Chondrocyte (in vitro differentiated cells): Measurements from ENCODE around the gene BAHD1. TPM values are rescaled to one million over a fixed set of nuclear protein-coding genes. Genes with fewer than 3 reads are reported as not detected.

Experiments
- DNase-seq: peaks from one replicate; pipeline ENCODE4 v3.0.0; 2021; ENCODE audit warnings: mixed read lengths, low spot score
- H3K27ac Mint-ChIP-seq: one replicate; pipeline ENCODE4 v1.8.0; 2021; ENCODE audit warnings: mild to moderate bottlenecking, moderate library complexity, mixed read lengths; ENCODE audit not compliant: unreplicated experiment
- H3K27me3 Mint-ChIP-seq: 2 replicates; pipeline ENCODE4 v1.8.0; 2021; ENCODE audit warnings: low read depth, mixed read lengths
- H3K36me3 Mint-ChIP-seq: 2 replicates; pipeline ENCODE4 v1.8.0; 2021; ENCODE audit warnings: low read depth, mixed read lengths
- H3K4me1 Mint-ChIP-seq: 2 replicates; pipeline ENCODE4 v1.8.0; 2021; ENCODE audit warnings: low read depth, mild to moderate bottlenecking, mixed read lengths
- H3K4me3 Mint-ChIP-seq: one replicate; pipeline ENCODE4 v1.8.0; 2021; ENCODE audit warnings: mild to moderate bottlenecking, moderate library complexity, mixed read lengths; ENCODE audit not compliant: unreplicated experiment
- H3K9me3 Mint-ChIP-seq: 2 replicates; pipeline ENCODE4 v1.8.0; 2021; ENCODE audit warnings: low read depth, mixed read lengths
- total RNA-seq: library from RNA; stranded (reverse); gene quantifications from 3 replicates; pipeline ENCODE4 v1.2.1, GENCODE V29; 2021
- TF ChIP-seq, protein P1 (sequence below): fragments of 200-600 bp; sonication (generic); IDR thresholded peaks from 2 replicates; pipeline ENCODE4 v1.5.0; 2021; ENCODE audit warnings: antibody characterized with exemption, mild to moderate bottlenecking, moderate library complexity

The BAHD1 gene
- total RNA-seq, 1 donor from 2014 or later = 24.8 TPM

DNA sequence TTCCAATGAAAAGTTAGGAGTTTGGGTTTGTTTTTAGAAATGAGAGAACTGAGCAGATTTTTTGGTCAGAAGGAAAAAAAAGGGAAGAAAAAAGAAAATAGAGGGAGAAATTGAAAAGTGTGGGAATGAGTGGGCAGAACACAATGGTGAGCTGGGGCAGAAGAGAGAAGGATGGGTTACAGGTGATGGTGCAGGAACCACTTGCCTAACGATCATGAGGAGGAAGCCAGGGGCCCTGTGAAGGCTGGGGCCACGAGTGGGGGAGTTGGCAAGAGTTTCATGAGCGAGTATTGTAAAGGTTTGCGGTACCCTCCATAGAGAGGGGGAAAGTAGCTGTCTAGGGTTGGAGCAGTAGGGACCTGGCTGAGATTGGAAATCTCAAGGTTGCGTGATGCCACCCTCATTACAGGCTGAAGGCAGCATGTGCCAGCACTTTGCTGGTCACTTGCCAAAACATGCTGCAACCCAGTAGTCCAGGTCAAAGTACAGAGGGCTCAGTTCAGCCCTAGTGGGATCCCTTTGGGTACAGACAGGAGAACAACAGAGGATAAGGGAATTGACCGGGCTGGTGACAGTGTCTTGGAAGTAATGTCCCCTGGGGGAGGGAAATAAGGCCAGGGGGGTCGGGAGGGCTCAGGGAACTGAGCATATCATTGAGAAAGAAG lies 28.5 kb upstream of the BAHD1 start:
- Mint-ChIP-seq H3K36me3 (peaks cover 39% of the 10 kb centered on the region), H3K9me3 (no peaks in the 10 kb centered on the region), H3K4me1 (peaks cover 4% of the 10 kb centered on the region), H3K4me3 (no peak overlapping the region), H3K27me3 (no peaks in the 10 kb centered on the region), H3K27ac (no peak overlapping the region)
- DNase-seq = no peak
- TF ChIP-seq, protein P1, sequence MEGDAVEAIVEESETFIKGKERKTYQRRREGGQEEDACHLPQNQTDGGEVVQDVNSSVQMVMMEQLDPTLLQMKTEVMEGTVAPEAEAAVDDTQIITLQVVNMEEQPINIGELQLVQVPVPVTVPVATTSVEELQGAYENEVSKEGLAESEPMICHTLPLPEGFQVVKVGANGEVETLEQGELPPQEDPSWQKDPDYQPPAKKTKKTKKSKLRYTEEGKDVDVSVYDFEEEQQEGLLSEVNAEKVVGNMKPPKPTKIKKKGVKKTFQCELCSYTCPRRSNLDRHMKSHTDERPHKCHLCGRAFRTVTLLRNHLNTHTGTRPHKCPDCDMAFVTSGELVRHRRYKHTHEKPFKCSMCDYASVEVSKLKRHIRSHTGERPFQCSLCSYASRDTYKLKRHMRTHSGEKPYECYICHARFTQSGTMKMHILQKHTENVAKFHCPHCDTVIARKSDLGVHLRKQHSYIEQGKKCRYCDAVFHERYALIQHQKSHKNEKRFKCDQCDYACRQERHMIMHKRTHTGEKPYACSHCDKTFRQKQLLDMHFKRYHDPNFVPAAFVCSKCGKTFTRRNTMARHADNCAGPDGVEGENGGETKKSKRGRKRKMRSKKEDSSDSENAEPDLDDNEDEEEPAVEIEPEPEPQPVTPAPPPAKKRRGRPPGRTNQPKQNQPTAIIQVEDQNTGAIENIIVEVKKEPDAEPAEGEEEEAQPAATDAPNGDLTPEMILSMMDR = no peak

DNA sequence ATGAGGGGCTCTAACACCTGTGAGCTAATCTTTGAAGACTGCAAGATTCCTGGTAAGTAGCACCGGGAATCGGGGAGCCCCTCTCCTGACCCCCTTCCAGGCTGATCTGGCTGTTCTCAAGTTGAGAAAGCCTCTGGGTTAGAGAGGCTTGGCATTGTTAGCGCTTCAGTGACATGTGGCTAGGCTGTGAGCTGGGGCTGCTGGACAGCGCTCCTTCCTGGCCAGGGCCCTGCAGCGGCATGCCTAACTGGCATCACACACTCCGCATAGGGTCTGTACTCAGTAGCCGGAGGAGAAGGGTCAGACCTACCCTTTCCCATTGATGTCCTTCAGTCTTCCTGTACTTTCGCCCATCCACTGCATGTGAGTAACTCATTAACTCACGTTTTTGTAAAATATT lies 27.7 kb upstream of the BAHD1 start:
- no peak for DNase-seq
- no peaks in the 10 kb centered on the region for H3K4me1 Mint-ChIP-seq
- no peaks in the 10 kb centered on the region for H3K9me3 Mint-ChIP-seq
- H3K36me3 Mint-ChIP-seq = peaks cover 46% of the 10 kb centered on the region
- TF ChIP-seq, protein P1 = no peak
- H3K27me3 Mint-ChIP-seq = no peaks in the 10 kb centered on the region
- H3K27ac Mint-ChIP-seq = no peak overlapping the region
- H3K4me3 Mint-ChIP-seq = no peak overlapping the region

DNA sequence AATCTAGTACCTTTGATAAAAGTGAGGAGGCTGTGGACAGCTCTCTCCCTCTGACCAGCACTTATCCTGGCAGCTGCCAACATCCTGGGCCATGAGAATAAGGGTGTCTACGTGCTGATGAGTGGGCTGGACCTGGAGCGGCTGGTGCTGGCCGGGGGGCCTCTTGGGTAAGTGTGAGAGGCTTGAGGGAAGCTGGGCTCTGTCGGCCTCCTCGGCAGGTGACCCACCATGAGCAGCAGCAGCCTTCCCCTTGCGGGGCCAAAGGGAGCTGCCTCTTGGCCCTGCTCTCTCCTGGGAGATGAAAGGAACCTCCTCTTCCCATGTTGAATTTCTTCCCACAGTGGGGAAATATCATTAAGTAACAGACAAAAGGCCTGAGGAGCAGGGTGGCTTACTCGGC lies 25.9 kb upstream of the BAHD1 start:
- H3K27me3 Mint-ChIP-seq = no peaks in the 10 kb centered on the region
- TF ChIP-seq, protein P1 = no peak
- H3K36me3 Mint-ChIP-seq = peaks cover 46% of the 10 kb centered on the region
- H3K9me3 Mint-ChIP-seq = no peaks in the 10 kb centered on the region
- H3K4me3 Mint-ChIP-seq = no peak overlapping the region
- H3K4me1 Mint-ChIP-seq = no peaks in the 10 kb centered on the region
- DNase-seq = no peak
- no peak overlapping the region for H3K27ac Mint-ChIP-seq

DNA sequence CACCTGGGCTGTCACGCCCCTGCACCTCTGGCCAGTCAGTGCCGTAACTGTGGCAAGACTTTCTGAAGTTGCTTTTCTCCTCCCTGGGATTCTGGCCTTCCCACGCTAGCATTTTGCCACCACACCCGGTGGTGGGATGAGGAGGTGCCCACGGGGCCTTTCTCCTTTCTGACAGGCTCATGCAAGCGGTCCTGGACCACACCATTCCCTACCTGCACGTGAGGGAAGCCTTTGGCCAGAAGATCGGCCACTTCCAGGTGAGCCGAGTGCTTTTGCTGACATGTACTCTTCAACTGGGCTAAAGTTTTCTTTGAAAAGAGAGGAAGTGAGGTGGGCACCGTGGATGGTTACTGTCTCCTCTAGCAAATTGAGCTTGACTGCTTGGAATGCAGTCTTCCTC lies 25.5 kb upstream of the BAHD1 start:
- H3K4me1 Mint-ChIP-seq = no peaks in the 10 kb centered on the region
- peaks cover 44% of the 10 kb centered on the region for H3K36me3 Mint-ChIP-seq
- no peaks in the 10 kb centered on the region for H3K27me3 Mint-ChIP-seq
- H3K27ac Mint-ChIP-seq = no peak overlapping the region
- TF ChIP-seq, protein P1 = no peak
- no peaks in the 10 kb centered on the region for H3K9me3 Mint-ChIP-seq
- H3K4me3 Mint-ChIP-seq = no peak overlapping the region
- no peak for DNase-seq

DNA sequence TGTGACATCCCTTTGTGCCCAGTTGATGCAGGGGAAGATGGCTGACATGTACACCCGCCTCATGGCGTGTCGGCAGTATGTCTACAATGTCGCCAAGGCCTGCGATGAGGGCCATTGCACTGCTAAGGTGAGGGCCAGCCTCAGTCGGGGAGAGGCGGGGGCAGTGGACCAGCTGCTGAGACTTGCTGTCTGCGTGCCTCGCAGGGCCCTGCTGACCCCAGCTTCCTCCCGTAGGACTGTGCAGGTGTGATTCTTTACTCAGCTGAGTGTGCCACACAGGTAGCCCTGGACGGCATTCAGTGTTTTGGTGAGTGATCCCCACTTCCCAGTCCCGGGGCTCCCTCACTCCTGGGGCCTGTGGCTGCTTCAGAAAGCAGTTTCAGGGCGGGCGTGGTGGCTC lies 24.7 kb upstream of the BAHD1 start:
- no peak for DNase-seq
- H3K4me1 Mint-ChIP-seq = peaks cover 3% of the 10 kb centered on the region
- H3K27me3 Mint-ChIP-seq = no peaks in the 10 kb centered on the region
- no peaks in the 10 kb centered on the region for H3K9me3 Mint-ChIP-seq
- H3K27ac Mint-ChIP-seq = no peak overlapping the region
- TF ChIP-seq, protein P1 = no peak
- H3K36me3 Mint-ChIP-seq = peaks cover 37% of the 10 kb centered on the region
- no peak overlapping the region for H3K4me3 Mint-ChIP-seq
